ENCODE measurements around the gene AHCYL2.

DNA sequence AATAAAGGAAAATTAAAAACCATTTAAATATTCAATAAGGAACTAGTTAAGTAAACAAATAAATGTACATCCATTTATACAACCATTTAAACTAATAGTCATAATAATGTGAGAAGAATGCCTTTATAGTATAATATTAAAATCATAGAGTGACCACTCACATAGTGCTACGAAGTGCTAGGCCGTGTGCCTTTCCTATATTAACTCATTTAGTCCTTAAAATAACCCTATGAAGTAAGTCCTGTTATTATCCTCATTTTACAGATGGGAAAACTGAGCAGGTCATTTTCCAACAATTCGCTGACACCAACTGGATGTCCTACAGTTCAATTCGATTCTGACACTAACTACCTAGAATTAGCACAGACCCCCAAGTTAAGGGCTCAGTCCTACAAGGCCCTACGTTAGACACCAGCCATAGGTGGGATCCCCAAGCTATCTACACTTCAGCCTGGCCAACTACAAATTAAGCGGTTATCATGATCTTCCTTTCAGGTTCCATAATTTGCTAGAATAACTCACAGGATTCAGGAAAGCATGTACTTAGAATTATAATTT lies 213.5 kb downstream of the AHCYL2 start:
- no peak for TF ChIP-seq POLR2A (IDR thresholded peaks at IDR 0.05)
- TF ChIP-seq, protein P1, sequence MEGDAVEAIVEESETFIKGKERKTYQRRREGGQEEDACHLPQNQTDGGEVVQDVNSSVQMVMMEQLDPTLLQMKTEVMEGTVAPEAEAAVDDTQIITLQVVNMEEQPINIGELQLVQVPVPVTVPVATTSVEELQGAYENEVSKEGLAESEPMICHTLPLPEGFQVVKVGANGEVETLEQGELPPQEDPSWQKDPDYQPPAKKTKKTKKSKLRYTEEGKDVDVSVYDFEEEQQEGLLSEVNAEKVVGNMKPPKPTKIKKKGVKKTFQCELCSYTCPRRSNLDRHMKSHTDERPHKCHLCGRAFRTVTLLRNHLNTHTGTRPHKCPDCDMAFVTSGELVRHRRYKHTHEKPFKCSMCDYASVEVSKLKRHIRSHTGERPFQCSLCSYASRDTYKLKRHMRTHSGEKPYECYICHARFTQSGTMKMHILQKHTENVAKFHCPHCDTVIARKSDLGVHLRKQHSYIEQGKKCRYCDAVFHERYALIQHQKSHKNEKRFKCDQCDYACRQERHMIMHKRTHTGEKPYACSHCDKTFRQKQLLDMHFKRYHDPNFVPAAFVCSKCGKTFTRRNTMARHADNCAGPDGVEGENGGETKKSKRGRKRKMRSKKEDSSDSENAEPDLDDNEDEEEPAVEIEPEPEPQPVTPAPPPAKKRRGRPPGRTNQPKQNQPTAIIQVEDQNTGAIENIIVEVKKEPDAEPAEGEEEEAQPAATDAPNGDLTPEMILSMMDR (IDR thresholded peaks at IDR 0.05) = no peak

Measured in ovary (tissue), 3 donors.